HepG2 (cell line): ENCODE measurements around the gene TRIM34. TPM values are rescaled to one million over a fixed set of nuclear protein-coding genes. Genes with fewer than 3 reads are reported as not detected.

Experiments
- CEBPG ChIP-seq: IDR thresholded peaks from 2 replicates; pipeline ENCODE4 v1.6.1; 2016
- CENPT ChIP-seq: sonication (generic); formaldehyde crosslinking; IDR thresholded peaks from 2 replicates; pipeline ENCODE4 v1.8.0; 2022; ENCODE audit warnings: low read depth, mild to moderate bottlenecking, moderate library complexity, missing genetic modification reagents
- EZH2 ChIP-seq: conservative IDR thresholded peaks from 2 replicates; pipeline ENCODE4 v1.6.1; 2012; ENCODE audit warnings: mild to moderate bottlenecking, low read depth, low read length, moderate library complexity
- GABPA ChIP-seq, 2 experiments: IDR thresholded peaks; 2 replicates each; pipeline ENCODE4 v1.6.1; 2011 to 2016; ENCODE audit warnings: low read depth in 2 of 2, low read length in 1 of 2, missing biosample characterization in 1 of 2, missing genetic modification characterization in 1 of 2
- HMGXB3 ChIP-seq: sonication (generic); formaldehyde crosslinking; IDR thresholded peaks from 2 replicates; pipeline ENCODE4 v1.4.0; 2020; ENCODE audit warnings: missing genetic modification reagents, borderline replicate concordance
- MIER3 ChIP-seq: IDR thresholded peaks from 2 replicates; pipeline ENCODE4 v1.6.1; 2016; ENCODE audit warnings: missing compliant biosample characterization, borderline replicate concordance
- NCOA2 ChIP-seq: sonication (generic); formaldehyde crosslinking; IDR thresholded peaks from 2 replicates; pipeline ENCODE4 v1.8.0; 2022; ENCODE audit warnings: inconsistent platforms
- PRDM15 ChIP-seq: sonication (generic); formaldehyde crosslinking; IDR thresholded peaks from 2 replicates; pipeline ENCODE4 v1.4.0; 2020; ENCODE audit warnings: missing genetic modification reagents
- TOE1 ChIP-seq: sonication (generic); formaldehyde crosslinking; IDR thresholded peaks from 2 replicates; pipeline ENCODE4 v1.4.0; 2020; ENCODE audit warnings: mild to moderate bottlenecking, missing genetic modification reagents
- TOPORS ChIP-seq: sonication (generic); formaldehyde crosslinking; IDR thresholded peaks from 2 replicates; pipeline ENCODE4 v1.8.0; 2023; ENCODE audit warnings: mild to moderate bottlenecking, missing genetic modification reagents
- ZBTB21 ChIP-seq: sonication (generic); formaldehyde crosslinking; IDR thresholded peaks from 2 replicates; pipeline ENCODE4 v1.4.0; 2020; ENCODE audit warnings: missing genetic modification reagents
- ZGPAT ChIP-seq: IDR thresholded peaks from 2 replicates; pipeline ENCODE4 v1.6.1; 2016; ENCODE audit warnings: mild to moderate bottlenecking
- ZNF280B ChIP-seq: sonication (generic); formaldehyde crosslinking; IDR thresholded peaks from 2 replicates; pipeline ENCODE4 v1.5.0; 2020; ENCODE audit warnings: missing genetic modification reagents, mild to moderate bottlenecking, borderline replicate concordance
- ZNF703 ChIP-seq: sonication (generic); formaldehyde crosslinking; IDR thresholded peaks from 2 replicates; pipeline ENCODE4 v1.5.1; 2020; ENCODE audit warnings: missing genetic modification reagents, mild to moderate bottlenecking, moderate library complexity, borderline replicate concordance
- ZNF770 ChIP-seq: sonication (generic); formaldehyde crosslinking; IDR thresholded peaks from 2 replicates; pipeline ENCODE4 v1.5.0; 2020; ENCODE audit warnings: mild to moderate bottlenecking, missing genetic modification reagents
- polyA plus RNA-seq, 8 experiments: library from polyadenylated mRNA; depleted of rRNA in 3 of 8; stranded (reverse) in 7 of 8; unstranded in 1 of 8; fragments of >200 nt; fragmentation: Illumina TruSeq in 4 of 8; extraction: Trizol in 4 of 8; gene quantifications; 2 replicates each; pipeline versions ENCODE4 v1.2.1 to v1.2.3, GENCODE V29; 2011 to 2016; ENCODE audit warnings: low read depth in 4 of 8, missing spikeins in 1 of 8, mixed read lengths in 1 of 8; ENCODE audit not compliant: insufficient read depth in 1 of 8
- total RNA-seq, 5 experiments: library from RNA; depleted of rRNA; stranded (reverse); fragments of >200 nt; fragmentation: Illumina TruSeq; extraction: Trizol; gene quantifications; 2 replicates each; pipeline ENCODE4 v1.2.3, GENCODE V29; 2016; ENCODE audit warnings: low read depth in 1 of 5

Gene TRIM34
- total and polyA plus RNA-seq, 2 of the 13 experiments (the other 11 are each of a cell fraction or from before 2014, with no cell fraction given) = 0.13 to 0.42 TPM

- TF ChIP-seq ZGPAT (CRISPR knock-in tag) (peak; percentile 50; the same call in 1 of the 2 replicates), HMGXB3 (CRISPR knock-in tag) (no peak), PRDM15 (no peak), ZNF770 (CRISPR knock-in tag) (no peak), CENPT (CRISPR knock-in tag) (no peak), EZH2 (no peak), TOE1 (CRISPR knock-in tag) (no peak), ZBTB21 (CRISPR knock-in tag) (no peak), CEBPG (CRISPR knock-in tag) (no peak), ZNF280B (CRISPR knock-in tag) (no peak), NCOA2 (CRISPR knock-in tag) (0 out of 2 replicates have a peak, but pooled peaks have one; percentile 22), ZNF703 (CRISPR knock-in tag) (no peak), MIER3 (CRISPR knock-in tag) (no peak), GABPA (IDR thresholded peaks at IDR 0.05; ENCODE audit: low read depth, low read length) (no peak), GABPA (CRISPR knock-in tag; IDR thresholded peaks at IDR 0.05; ENCODE audit: low read depth) (peak; percentile 43; the same call in 1 of the 2 replicates), TOPORS (no peak)
These were observed 60.0 kb downstream of the TRIM34 start, which contains the start of gene TRIM5 (continued) for GRCh38 chr11:5684646-5685362.
